ENCODE measurements around the gene LCNL1.

Gene LCNL1

DNA sequence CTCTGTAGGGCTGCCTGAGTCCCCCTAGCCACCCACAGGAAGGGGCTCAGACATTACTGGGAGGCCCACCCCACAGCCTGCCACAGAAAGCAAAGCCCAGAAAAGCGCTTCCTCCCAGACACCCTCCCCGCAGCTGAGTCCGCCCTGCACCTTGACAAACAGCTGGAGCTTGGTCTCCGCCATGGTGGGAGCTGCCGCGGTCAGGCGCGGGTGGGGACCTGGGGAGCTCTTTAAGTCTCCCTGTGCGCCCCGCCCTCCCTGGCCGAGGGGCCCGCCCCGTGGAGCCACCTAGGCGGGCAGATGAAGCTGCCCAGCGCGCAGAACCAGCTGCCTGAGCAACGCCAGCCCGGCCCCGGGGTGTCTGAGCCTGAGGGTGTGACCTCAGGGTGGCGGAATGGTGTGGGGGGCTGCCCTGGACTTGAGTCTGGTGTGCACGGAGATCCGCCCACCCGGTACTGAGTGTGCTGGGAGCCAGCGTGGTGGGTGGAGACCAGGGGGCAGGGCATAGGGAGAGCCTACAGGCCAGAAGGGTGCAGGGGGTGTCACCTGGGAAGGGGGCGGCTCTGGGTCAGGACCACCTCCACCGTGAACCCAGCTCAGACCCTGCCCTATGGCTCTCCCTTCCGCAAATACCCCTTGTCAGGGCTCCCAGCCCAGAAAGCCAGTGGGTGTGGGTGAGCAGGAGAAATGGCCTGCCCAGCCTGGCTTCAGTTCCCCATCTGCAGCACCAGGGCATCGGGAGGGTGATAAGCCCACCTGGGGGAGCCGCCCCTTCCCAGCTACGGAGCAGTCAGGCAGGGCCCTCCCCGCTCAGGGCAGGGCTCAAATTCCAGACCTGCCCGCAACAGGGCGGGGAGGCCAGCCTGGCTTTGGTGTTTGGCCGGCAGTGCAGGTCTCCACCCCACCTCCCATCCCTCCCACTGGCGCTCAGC is 13.8 kb downstream of the LCNL1 start, which contains the start of gene CLIC3:
Gene CLIC3 (minus strand): TSS at position 208 of the 932 bp plus-strand sequence. CDS start 25 bp downstream, at position 183.
- H3K27ac ChIP-seq, result peak within 1 kb of the TSS; percentile 82
- TF ChIP-seq, protein P1, sequence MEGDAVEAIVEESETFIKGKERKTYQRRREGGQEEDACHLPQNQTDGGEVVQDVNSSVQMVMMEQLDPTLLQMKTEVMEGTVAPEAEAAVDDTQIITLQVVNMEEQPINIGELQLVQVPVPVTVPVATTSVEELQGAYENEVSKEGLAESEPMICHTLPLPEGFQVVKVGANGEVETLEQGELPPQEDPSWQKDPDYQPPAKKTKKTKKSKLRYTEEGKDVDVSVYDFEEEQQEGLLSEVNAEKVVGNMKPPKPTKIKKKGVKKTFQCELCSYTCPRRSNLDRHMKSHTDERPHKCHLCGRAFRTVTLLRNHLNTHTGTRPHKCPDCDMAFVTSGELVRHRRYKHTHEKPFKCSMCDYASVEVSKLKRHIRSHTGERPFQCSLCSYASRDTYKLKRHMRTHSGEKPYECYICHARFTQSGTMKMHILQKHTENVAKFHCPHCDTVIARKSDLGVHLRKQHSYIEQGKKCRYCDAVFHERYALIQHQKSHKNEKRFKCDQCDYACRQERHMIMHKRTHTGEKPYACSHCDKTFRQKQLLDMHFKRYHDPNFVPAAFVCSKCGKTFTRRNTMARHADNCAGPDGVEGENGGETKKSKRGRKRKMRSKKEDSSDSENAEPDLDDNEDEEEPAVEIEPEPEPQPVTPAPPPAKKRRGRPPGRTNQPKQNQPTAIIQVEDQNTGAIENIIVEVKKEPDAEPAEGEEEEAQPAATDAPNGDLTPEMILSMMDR (IDR thresholded peaks at IDR 0.05), result no peak
- TF ChIP-seq ZFX (IDR thresholded peaks at IDR 0.05; ENCODE audit: borderline replicate concordance), result no peak

DNA sequence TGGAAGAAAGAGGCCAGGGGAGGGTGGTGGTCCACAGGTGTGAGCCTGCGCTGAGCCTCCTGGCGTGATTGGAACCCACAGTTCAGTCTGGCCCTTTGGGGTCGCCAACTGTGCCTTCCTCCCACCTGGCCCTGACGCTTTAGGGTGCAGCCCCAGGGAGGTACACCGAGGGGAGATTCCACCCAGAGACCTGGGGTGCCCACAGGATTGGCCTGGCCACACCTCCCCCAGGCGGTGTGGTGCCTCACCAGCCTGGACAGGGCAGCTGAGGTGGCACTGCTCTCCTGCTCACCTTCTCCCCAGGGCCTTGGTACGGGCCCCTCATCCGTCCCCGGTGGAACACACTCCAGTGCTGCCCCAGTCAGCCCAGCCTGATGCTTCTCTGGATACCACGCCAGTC is 14.6 kb downstream of the LCNL1 start:
- no peak for TF ChIP-seq ZFX (IDR thresholded peaks at IDR 0.05; ENCODE audit: borderline replicate concordance)
- TF ChIP-seq, protein P1 (IDR thresholded peaks at IDR 0.05), result no peak
- peak overlapping the region; percentile 82 for H3K27ac ChIP-seq

DNA sequence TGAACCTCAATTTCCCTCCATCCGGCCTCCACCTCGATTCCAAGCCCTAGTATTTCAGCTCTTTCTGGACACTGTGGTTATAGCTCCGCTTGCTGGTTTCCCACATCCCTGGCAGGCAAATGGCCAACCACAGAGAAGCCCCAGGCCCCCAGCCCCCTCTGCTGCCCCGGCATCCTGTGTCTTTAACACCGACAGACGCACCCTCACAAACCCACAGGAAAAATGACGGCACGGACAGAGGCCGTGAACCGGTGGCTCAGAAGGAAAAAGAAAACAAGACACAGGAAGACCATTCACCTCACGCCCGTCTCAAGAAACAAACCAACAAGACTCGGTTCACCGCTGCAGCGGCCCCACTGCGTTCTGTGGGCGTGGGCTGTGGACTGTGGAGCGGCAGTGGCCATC is 15.0 kb downstream of the LCNL1 start:
- peak overlapping the region; percentile 82; the same call in 1 of the 2 replicates for H3K27ac ChIP-seq
- TF ChIP-seq, protein P1 (IDR thresholded peaks at IDR 0.05), result no peak
- TF ChIP-seq ZFX (IDR thresholded peaks at IDR 0.05; ENCODE audit: borderline replicate concordance), result no peak

DNA sequence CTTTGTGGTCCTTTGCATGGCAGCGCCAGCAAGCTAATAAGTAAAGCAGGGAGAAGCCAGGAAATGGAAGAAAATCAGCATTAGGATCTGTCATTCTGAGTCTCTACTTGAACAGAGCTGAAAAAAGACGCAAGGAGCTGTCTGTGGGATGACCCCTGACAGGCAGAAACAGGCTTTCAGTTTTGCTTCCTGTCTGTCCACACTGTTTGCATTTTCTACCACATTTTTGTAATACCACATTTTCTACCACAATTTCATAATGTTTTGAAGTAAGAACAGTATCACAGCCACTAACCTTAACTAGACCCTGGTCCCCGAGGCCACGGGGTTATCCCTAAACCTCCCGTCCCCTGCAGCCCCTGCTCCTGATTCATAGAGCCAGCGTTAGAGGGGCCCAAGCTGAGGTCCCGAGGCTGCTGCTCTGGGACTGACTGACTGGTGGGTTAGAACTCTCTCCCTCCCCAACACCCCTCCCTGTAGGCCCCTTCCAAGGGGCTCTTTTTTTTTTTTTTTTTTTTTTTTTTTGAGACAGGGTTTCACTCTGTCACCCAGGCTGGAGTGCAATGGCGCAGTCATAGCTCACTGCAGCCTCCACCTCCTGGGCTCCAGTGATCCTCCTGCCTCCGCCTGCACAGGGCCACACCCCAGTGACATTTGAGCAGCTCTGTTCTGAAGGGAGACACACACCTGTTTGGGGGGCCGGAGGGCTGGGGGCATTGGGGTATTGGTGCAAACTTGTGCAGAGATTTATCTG is 17.6 kb downstream of the LCNL1 start:
- H3K27ac ChIP-seq, result no peak overlapping the region
- TF ChIP-seq, protein P1 (IDR thresholded peaks at IDR 0.05), result no peak
- TF ChIP-seq ZFX (IDR thresholded peaks at IDR 0.05; ENCODE audit: borderline replicate concordance), result no peak

DNA sequence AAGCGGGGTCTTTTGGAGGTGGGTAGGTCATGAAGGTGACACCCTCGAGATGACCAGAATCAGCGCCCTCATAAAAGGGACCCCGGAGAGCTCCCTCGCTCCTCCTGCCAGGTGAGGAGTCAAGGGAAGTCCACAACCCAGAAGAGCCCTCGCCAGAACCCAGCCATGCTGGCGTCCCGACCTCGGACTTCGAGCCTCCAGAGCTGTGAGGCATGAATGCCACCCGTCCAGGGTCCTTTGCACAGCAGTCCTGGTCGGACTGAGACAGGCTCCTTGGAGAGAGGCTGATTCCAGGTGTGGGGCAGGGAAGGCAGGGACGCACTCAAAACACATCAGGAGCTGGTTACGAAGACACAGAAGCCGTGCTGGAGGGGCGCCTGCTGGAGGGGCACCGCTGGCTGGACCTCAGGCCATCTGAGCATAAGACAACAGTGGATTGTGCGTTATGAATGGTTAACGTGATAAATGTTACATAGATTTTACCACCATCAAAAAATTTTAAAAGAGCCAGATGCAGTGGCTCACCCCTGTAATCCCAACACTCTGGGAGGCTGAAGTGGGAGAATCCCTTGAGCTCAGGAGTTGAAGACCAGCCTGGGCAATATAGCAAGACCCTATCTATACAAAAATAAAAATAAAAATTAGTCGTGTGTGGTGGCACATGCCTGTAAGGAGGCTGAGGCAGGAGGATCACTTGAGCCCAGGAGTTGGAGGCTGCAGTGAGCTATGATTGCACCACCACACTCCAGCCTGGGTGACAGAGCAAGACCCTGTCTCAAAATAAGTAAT is 19.3 kb downstream of the LCNL1 start:
- H3K27ac ChIP-seq, result no peak overlapping the region
- TF ChIP-seq, protein P1 (IDR thresholded peaks at IDR 0.05), result no peak
- no peak for TF ChIP-seq ZFX (IDR thresholded peaks at IDR 0.05; ENCODE audit: borderline replicate concordance)

DNA sequence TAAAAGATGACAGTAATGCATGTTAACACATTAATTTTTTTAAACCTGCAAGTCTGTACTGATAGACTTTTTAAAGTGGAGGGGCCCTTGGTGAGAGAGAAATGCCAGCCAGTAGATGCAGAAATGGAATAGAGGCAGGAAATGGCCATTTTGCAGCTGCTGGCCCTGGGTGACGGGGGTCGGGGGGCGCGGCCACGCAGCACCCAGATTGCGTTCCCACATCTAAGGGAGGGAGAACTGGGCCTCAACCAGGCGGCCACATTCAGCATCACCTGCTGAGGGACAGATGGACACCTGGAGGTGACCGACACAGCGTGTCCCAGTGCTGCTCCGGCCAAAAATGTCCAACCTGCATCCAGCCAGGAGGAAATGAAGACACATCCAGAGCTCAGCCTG is 19.9 kb downstream of the LCNL1 start:
- no peak overlapping the region for H3K27ac ChIP-seq
- TF ChIP-seq ZFX (IDR thresholded peaks at IDR 0.05; ENCODE audit: borderline replicate concordance), result no peak
- TF ChIP-seq, protein P1 (IDR thresholded peaks at IDR 0.05), result no peak
